ENCODE data around the gene NR6A1.
"Not testable (repeated sequence)": the region's sequence is repeated elsewhere in the genome, so short reads cannot be mapped to it uniquely, and the experiment has no call there.

The NR6A1 gene

GRCh38 chr9:124652615-124653393, 118.3 kb downstream of the NR6A1 start:
- DNase-seq, result no peak

- no peak for DNase-seq
These were observed 118.9 kb downstream of the NR6A1 start for GRCh38 chr9:124652203-124652602.

GRCh38 chr9:124645274-124645673, 125.8 kb downstream of the NR6A1 start:
- DNase-seq, result no peak

- no peak for DNase-seq
These were observed 131.5 kb downstream of the NR6A1 start for GRCh38 chr9:124639637-124640036.

- no peak for DNase-seq
These were observed 135.8 kb downstream of the NR6A1 start for GRCh38 chr9:124635285-124635684.

GRCh38 chr9:124632077-124632621, 139.0 kb downstream of the NR6A1 start:
- DNase-seq, result no peak

GRCh38 chr9:124631326-124631725, 139.8 kb downstream of the NR6A1 start:
- DNase-seq, result no peak

- no peak for DNase-seq
These were observed 141.5 kb downstream of the NR6A1 start for GRCh38 chr9:124629600-124629999.

GRCh38 chr9:124628741-124629140, 142.4 kb downstream of the NR6A1 start:
- no peak for DNase-seq

GRCh38 chr9:124626276-124626675, 144.8 kb downstream of the NR6A1 start:
- DNase-seq, result no peak

- no peak for DNase-seq
These were observed 146.0 kb downstream of the NR6A1 start for GRCh38 chr9:124625087-124625486.

GRCh38 chr9:124624735-124624992, 146.4 kb downstream of the NR6A1 start:
- DNase-seq, result no peak

- DNase-seq, result no peak
These were observed 147.0 kb downstream of the NR6A1 start for GRCh38 chr9:124623966-124624734.

- no peak for DNase-seq
These were observed 148.2 kb downstream of the NR6A1 start for GRCh38 chr9:124622882-124623281.

GRCh38 chr9:124621371-124622328, 149.5 kb downstream of the NR6A1 start:
- no peak for DNase-seq

- DNase-seq, result no peak
These were observed 152.6 kb downstream of the NR6A1 start for GRCh38 chr9:124618476-124618875.

- DNase-seq, result peak; percentile 66 to 67
These were observed 153.5 kb downstream of the NR6A1 start for GRCh38 chr9:124617477-124618141.

GRCh38 chr9:124616961-124617360, 154.2 kb downstream of the NR6A1 start:
- no peak for DNase-seq

GRCh38 chr9:124615840-124616239, 155.3 kb downstream of the NR6A1 start:
- not testable (repeated sequence) for DNase-seq

- no peak for DNase-seq
These were observed 155.9 kb downstream of the NR6A1 start for GRCh38 chr9:124615100-124615742.

GRCh38 chr9:124613849-124614248, 157.3 kb downstream of the NR6A1 start:
- peak; percentile 36 to 38 for DNase-seq

GRCh38 chr9:124611106-124611505, 160.0 kb downstream of the NR6A1 start:
- no peak for DNase-seq

All from AML-193 (cell line).